ENCODE measurements around the gene COPS6. TPM values are rescaled to one million over a fixed set of nuclear protein-coding genes. Genes with fewer than 3 reads are reported as not detected.

The COPS6 gene
- total RNA-seq, 2 experiments from 2014 or later: 79.0 to 83.9 TPM

GRCh38 chr7:100071018-100071723 lies 17.6 kb upstream of the COPS6 start:
- ATAC-seq (ENCODE audit: poor library complexity) (no peak), DNase-seq (no peak)
- Mint-ChIP-seq H3K9me3 (peaks cover 10% of the 10 kb centered on the region), H3K4me3 (no peak overlapping the region), H3K27ac (no peak overlapping the region), H3K4me1 (ENCODE audit: low read depth) (no peaks in the 10 kb centered on the region), H3K36me3 (ENCODE audit: low read depth) (peaks cover 81% of the 10 kb centered on the region), H3K27me3 (no peaks in the 10 kb centered on the region)
- no peaks in the 10 kb centered on the region for H3K27me3 ChIP-seq (ENCODE audit: control insufficient read depth in 1 of 2, insufficient read depth in 2 of 2, low read length in 2 of 2)
- no peak overlapping the region for H3K4me3 ChIP-seq (ENCODE audit: low read length)
- ChIA-PET CTCF (no interaction called here), POLR2A (interaction anchor here (1.0 to 1.3 kb wide), 2 partner anchors 10 to 22 kb away, joined by 3 to 5 read pairs; partner anchors contain the start of genes ZNF3 and ZSCAN21)
- no peak for TF ChIP-seq CTCF (IDR thresholded peaks at IDR 0.05)
- H3K9me3 ChIP-seq (ENCODE audit: control insufficient read depth in 1 of 2, insufficient read depth in 1 of 2, low read length in 2 of 2): peaks cover 31 to 33% of the 10 kb centered on the region in 2 experiments
- no peak overlapping the region for H3K27ac ChIP-seq (ENCODE audit: low read depth in 1 of 2, low read length in 2 of 2)
- H3K36me3 ChIP-seq (ENCODE audit: insufficient read depth, low read length): peaks cover 64% of the 10 kb centered on the region
- H3K4me1 ChIP-seq (ENCODE audit: insufficient read depth, low read length): no peaks in the 10 kb centered on the region
- intact Hi-C loops (cut with DNase I, micrococcal nuclease): no loop called here

GRCh38 chr7:100072462-100072861 lies 16.3 kb upstream of the COPS6 start:
- Histone ChIP-seq H3K4me3 (ENCODE audit: low read length) (no peak overlapping the region), H3K27ac (ENCODE audit: low read depth in 1 of 2, low read length in 2 of 2) (no peak overlapping the region), H3K27me3 (ENCODE audit: control insufficient read depth in 1 of 2, insufficient read depth in 2 of 2, low read length in 2 of 2) (no peaks in the 10 kb centered on the region), H3K9me3 (ENCODE audit: control insufficient read depth in 1 of 2, insufficient read depth in 1 of 2, low read length in 2 of 2) (peaks cover 31 to 33% of the 10 kb centered on the region in 2 experiments), H3K4me1 (ENCODE audit: insufficient read depth, low read length) (no peaks in the 10 kb centered on the region), H3K36me3 (ENCODE audit: insufficient read depth, low read length) (peaks cover 76% of the 10 kb centered on the region)
- ChIA-PET CTCF (no interaction called here), POLR2A (interaction anchor here (0.6 kb wide), 1 partner anchor 164 kb away, joined by 3 read pairs; no protein-coding TSS in a partner anchor)
- no peaks in the 10 kb centered on the region for H3K4me1 Mint-ChIP-seq (ENCODE audit: low read depth)
- no peak for ATAC-seq (ENCODE audit: poor library complexity)
- DNase-seq: no peak
- H3K27ac Mint-ChIP-seq: no peak overlapping the region
- intact Hi-C loops (cut with DNase I, micrococcal nuclease): no loop called here
- H3K36me3 Mint-ChIP-seq (ENCODE audit: low read depth): peaks cover 86% of the 10 kb centered on the region
- TF ChIP-seq CTCF (IDR thresholded peaks at IDR 0.05): no peak
- no peak overlapping the region for H3K4me3 Mint-ChIP-seq
- H3K27me3 Mint-ChIP-seq: no peaks in the 10 kb centered on the region
- H3K9me3 Mint-ChIP-seq: peaks cover 10% of the 10 kb centered on the region

- no peak for ATAC-seq (ENCODE audit: poor library complexity)
- no peak overlapping the region for H3K27ac Mint-ChIP-seq
Observed at GRCh38 chr7:100074841-100075240, 13.9 kb upstream of the COPS6 start.

More at GRCh38 chr7:100074841-100075240, 13.9 kb upstream of the COPS6 start:
- Mint-ChIP-seq H3K4me3 (no peak overlapping the region), H3K9me3 (peaks cover 10% of the 10 kb centered on the region), H3K36me3 (ENCODE audit: low read depth) (peaks cover 90% of the 10 kb centered on the region), H3K27me3 (no peaks in the 10 kb centered on the region), H3K4me1 (ENCODE audit: low read depth) (peaks cover 9% of the 10 kb centered on the region)
- Histone ChIP-seq H3K4me1 (ENCODE audit: insufficient read depth, low read length) (peaks cover 9% of the 10 kb centered on the region), H3K27me3 (ENCODE audit: control insufficient read depth in 1 of 2, insufficient read depth in 2 of 2, low read length in 2 of 2) (no peaks in the 10 kb centered on the region), H3K27ac (ENCODE audit: low read depth in 1 of 2, low read length in 2 of 2) (no peak overlapping the region), H3K4me3 (ENCODE audit: low read length) (no peak overlapping the region), H3K9me3 (ENCODE audit: control insufficient read depth in 1 of 2, insufficient read depth in 1 of 2, low read length in 2 of 2) (peaks cover 22 to 31% of the 10 kb centered on the region in 2 experiments), H3K36me3 (ENCODE audit: insufficient read depth, low read length) (peaks cover 90% of the 10 kb centered on the region)
- POLR2A ChIA-PET: no interaction called here
- DNase-seq: no peak
- CTCF ChIA-PET: no interaction called here
- no peak for TF ChIP-seq CTCF (IDR thresholded peaks at IDR 0.05)
- intact Hi-C loops (cut with DNase I, micrococcal nuclease): no loop called here

Measured in CD4-positive, alpha-beta T cell (primary cell).